HCEC 1CT (cell line): ENCODE results near the gene TDRD9.
"Not testable (repeated sequence)": the region's sequence is repeated elsewhere in the genome, so short reads cannot be mapped to it uniquely, and the experiment has no call there.

Experiments
- DNase-seq: peaks from one replicate; pipeline ENCODE4 v3.0.0-alpha.2; 2017

TDRD9 gene, protein sequence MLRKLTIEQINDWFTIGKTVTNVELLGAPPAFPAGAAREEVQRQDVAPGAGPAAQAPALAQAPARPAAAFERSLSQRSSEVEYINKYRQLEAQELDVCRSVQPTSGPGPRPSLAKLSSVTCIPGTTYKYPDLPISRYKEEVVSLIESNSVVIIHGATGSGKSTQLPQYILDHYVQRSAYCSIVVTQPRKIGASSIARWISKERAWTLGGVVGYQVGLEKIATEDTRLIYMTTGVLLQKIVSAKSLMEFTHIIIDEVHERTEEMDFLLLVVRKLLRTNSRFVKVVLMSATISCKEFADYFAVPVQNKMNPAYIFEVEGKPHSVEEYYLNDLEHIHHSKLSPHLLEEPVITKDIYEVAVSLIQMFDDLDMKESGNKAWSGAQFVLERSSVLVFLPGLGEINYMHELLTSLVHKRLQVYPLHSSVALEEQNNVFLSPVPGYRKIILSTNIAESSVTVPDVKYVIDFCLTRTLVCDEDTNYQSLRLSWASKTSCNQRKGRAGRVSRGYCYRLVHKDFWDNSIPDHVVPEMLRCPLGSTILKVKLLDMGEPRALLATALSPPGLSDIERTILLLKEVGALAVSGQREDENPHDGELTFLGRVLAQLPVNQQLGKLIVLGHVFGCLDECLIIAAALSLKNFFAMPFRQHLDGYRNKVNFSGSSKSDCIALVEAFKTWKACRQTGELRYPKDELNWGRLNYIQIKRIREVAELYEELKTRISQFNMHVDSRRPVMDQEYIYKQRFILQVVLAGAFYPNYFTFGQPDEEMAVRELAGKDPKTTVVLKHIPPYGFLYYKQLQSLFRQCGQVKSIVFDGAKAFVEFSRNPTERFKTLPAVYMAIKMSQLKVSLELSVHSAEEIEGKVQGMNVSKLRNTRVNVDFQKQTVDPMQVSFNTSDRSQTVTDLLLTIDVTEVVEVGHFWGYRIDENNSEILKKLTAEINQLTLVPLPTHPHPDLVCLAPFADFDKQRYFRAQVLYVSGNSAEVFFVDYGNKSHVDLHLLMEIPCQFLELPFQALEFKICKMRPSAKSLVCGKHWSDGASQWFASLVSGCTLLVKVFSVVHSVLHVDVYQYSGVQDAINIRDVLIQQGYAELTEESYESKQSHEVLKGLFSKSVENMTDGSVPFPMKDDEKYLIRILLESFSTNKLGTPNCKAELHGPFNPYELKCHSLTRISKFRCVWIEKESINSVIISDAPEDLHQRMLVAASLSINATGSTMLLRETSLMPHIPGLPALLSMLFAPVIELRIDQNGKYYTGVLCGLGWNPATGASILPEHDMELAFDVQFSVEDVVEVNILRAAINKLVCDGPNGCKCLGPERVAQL (N-terminal part only)

DNA sequence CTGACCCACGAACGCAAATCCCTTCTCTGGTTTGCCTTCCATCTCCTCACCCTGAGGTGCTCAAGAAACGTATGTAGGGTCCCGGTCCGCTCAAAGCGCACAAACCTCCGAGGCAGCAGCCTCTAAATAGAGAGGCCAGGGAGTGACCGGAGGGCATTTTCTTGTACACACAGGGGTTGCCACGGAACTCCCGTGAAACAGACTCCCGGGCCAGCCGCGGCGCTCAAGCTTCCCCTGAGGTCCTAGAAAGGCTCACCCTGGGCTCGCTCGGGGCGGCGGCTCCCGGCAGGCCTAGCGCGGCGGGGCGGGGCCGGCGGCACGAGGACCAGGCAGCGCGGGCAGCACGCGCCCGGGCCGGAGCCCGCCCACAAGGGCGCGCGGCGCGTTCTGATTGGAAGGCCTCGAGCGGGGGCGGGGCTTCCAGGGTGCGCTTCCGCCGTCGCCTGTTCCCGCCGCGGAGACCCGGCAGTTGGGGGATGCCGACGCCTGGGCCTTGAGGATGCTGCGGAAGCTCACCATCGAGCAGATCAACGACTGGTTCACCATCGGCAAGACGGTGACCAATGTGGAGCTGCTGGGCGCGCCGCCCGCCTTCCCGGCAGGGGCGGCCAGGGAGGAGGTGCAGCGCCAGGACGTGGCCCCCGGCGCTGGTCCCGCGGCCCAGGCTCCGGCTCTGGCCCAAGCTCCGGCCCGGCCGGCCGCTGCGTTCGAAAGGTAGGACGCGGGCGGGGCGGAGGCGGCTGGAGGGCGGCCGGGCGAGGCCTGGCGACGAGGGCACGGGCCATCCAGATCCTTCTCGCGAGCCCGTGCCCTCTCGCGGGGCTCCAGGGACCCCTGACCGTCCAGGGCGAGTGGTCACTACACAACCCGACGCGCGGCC is at the start of gene TDRD9:
Gene TDRD9 (plus strand): TSS at position 446 of the 880 bp plus-strand sequence. CDS start 54 bp downstream, at position 500.
- DNase-seq, result no peak

DNA sequence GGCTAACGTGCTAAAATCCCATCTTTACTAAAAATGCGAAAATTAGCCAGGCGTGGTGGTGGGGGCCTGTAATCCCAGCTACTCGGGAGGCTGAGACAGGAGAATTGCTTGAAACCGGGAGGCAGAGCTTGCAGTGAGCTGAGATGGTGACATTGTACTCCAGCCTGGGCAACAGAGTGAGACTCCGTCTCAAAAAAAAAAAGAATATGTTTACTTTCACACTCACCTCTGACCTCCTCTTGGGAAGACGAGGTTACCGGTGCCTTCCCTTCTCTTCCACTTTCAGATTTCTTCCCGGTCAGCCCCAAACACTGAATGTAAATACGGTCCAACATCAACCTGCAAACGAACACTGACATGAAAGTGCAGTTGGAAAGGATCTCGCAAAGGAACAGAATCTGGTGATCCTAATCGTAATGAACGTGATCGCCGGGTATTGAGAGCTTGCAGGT is 49.1 kb upstream of the TDRD9 start:
- no peak for DNase-seq

DNA sequence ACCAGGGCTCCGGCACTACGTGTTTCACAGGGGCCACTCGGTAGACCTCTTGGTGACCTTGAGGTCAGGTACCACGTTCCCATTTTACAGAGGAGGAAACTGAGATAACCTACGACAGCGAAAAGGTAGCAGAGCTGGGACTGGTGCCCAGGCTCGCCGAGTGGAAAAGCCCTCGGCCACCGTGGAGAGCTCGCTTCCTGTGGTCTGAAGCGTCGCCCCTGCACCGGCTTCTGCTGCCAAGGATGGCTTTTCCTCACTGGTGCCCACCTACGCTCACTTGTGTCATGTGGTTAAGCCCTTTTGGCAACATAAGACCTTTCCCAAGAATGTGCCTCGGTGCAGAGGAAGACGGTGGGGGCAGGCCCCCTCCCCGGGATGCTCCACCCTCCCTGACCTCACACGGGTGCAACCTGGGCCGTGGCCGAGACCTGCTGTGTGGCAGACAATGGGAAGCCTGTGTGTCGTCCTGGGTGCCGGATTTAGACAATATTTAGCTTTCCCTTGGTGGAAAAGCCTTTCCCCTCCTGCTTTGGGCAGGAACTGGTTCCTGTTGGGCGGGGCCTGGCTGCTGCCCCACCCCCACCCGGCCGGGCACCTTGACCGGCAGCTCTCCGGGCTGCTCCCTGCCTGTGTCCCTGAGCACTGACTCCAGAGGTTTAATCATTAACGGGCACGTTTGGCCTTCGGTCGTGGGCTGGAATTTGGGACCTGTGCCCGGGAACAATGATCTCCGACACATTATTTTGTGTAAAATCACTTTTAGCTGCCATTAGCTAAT is 48.5 kb upstream of the TDRD9 start:
- DNase-seq, result no peak

DNA sequence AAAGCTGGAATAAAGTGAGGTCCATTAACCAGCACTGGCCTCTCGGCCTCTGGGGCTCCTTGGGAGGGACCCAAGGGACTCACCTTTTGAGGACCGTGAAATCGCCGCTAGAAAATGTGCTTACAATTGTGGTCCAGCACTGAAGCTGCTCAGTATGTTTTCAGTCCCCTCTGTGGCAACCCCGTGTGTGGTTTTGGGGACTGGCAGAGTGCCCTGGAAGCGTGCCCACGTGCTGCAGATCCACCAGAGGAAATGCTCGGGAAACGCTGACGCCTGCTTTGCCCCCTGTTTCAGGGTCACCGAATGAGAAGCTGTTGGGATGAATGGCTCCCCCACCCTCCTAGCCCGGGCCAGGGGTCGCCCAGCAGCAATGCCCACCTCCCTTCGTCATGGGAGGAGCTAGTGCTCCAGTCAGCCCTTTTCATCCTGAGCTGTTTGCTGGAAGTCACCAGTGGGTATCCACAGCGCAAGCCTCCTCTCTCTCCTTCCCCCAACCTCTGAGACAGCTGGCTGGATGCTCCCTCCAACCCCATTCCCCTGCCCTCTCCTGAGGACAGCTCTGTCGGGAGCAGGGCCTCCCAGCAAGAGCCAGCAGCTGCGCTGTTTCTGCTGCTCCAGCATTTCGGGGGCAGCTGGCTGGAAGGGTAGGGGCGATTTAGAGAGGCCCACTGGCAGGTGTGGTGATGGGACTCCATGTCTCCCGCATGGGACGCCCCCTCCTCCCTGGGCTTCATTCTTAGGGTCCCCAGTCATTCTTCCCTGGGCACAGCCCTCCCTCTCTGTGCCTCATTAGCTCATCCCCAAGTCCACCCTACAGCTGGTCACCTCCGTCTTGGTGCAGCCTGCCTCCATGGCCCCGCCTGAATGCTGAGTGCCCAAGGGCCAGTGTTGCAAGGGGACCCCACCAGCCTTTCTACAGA is 47.6 kb upstream of the TDRD9 start:
- DNase-seq, result peak; percentile 30

DNA sequence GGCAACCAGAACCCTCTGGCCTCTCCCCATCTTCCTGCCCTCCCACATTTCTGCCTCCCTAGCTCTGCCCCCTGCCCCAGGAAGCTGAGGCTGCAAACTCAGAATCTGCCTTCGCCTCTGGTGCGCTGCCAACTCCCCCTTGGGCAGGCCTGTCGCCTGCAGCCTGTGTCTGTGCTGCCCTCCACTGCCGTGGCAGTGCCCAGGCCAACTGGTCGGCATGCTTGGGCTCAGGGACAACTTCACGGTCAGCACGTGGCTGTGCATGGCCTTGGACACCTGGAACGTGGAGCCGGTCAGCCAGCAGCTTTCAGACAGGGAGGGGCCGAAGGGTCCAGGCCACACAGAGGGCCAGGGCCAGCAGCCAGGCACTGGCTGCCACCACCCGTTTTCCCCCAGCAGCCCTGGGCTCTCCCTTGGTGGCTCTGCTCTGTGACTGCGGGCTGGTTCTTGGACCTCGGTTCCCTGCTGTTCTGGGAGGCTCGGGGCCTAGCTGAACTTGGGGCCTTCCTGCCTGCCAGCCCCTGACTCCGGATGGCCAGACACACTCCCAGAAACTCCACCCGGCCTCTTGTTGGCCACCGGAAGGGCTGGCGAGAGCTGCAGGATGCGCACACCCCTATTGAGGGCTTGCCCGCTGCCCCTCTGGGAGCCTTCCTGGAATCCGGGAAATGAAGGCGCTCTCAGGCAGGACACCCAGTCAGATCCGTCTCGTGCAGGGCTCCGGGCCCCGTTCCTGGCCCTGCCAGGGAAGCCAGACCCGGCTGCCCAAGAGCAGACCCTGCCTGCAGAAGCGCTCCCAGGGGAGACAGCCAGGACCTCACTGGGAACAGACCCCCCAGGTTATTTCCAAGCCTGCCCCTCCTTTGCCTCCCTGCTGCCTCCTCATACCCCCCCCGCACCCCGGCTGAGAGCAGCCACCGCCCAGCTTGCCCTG is 46.7 kb upstream of the TDRD9 start:
- DNase-seq, result no peak

DNA sequence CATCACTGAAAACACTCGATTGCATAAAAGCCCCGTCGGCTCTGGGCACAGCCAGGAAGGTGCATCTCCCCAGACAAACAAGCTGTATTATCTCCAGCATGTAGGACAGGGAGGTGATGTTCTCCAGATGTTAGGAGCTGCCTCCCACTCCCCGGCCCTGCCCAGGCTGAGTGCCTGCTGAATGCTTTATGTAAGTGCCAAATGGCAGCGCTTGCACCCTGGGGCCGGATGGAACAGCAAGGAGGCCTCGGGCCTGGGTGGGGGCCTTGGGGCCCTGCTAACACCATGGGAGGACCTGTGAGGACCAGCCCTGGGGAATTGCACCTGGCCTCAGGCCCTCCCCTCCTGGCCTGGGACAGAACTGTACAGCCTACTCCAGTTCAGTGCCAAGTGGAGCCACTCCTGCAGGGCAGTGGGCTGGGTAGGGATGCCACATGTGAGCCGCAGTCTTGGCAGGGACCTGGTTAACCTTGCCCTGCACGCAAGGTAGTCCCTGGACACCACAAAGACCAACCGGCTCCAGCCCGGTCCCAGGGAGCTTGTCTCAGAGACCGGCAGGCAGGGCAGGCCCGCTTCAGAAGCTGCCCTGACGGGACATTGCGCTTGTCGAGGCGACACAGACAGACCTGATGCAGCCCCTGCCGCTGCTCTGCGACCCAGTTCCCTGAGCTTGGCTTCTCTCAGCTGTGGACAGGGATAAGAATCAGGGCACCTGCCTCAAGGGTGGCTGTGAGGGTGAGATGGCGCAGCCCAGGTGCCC is 45.6 kb upstream of the TDRD9 start:
- no peak for DNase-seq

DNA sequence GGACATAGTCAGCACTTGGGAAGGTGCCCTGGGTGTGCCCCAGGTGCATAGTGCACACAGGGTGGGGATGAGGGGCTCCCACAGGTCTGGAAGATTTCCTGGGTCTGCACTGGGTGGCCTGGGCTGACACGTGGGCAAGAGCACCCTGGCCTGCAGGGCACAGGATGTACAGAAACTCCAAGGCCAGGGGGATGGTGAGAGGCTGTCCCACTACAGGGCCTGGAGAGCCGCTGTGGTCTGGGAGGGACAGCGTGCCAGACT is 45.1 kb upstream of the TDRD9 start:
- no peak for DNase-seq

DNA sequence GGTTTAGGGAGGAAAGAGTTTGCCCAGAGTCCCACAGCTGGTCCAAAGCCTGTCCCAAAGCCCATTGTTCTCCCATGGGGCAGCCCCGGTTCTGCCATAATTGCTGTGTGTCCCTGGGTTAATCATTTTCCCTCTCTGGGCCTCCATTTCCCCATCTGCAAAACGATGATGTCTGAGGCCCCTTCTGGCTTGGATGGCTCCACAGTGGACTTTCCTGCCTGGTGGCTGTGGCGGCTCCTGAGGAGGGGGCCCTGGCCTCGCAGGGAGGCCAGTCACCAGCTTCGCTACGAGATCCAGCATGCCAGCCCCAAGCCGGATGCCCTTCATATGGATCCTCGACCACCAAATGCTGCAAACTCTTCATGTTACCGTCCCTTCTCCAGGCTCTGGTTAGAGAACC is 43.4 kb upstream of the TDRD9 start:
- DNase-seq, result no peak

DNA sequence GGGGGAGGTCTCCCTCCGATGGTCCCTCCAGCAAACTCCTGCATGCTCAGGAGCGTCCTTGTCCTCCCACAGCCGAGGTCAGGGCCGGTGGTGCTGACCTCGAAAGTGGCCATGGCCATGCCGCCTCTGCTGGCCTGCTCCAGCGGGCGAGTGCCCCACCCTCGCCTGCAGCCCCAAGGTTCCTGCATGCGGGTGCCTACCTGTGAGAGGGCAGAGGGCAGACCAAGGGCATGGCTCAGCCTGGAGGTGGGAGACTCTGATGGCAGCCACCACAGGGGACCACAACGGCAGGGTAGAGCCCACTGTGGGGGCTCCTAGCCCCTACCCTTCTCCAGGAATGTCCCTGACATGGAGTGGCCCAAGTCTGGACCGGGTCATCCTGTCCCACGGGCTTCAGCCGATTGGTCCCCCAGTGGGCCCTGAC is 42.7 kb upstream of the TDRD9 start:
- DNase-seq, result no peak

DNA sequence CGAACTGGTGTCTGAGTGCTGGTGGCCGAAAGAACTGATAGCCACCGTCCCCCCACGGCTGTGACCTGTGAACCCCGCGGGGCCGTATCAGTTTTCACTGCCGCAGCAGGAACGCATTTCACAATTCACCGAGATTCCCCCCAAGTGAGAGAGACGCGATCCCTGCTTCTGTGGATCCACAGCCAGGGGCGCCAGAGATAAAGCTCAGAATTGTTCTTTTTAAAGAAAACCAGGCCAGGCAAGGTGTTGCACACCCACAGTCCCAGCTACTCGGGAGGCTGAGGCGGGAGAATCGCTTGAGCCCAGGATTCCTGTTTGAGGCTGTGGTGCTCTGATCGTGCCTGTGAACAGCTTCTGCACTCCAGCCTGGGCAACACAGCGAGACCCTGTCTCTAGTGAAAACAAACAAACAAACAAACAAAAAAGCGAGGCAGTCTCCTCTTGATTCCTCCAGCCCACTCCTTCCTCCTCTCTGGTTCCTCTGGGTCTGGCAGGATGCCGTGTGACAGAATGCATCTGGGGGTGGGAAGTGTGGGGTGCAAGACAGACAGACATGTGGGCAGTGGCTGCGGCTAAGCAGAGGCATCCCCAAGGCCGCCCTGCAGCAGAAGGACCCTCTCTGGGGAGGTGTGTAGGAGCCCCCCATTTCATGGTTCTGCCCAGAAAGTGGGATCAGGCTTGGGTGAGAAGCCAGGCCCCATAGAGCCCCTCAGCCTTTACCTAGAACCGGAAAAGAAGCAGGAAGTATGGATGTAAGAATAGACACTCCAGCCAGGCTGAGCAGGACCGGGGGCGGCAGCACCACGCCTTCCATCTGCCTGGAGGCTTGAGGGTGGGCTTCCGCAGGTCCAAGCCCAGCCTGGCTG is 41.7 kb upstream of the TDRD9 start:
- DNase-seq, result no peak

DNA sequence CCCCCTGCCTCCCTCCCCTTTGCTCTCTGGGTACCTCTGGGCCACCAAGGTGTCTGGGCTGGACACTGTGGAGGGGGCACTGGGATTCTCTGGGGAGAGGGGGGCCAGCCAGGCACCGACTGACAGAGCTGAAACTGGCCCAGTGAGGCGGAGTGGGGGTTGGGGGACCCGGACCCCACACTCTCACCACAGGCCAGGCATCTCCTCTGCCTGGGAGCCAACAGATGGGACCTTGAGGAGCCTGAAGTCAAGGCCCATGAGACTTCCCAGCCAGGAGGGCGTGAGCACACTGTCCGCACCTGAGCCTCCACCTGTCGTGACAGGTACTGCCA is 41.1 kb upstream of the TDRD9 start:
- no peak for DNase-seq

DNA sequence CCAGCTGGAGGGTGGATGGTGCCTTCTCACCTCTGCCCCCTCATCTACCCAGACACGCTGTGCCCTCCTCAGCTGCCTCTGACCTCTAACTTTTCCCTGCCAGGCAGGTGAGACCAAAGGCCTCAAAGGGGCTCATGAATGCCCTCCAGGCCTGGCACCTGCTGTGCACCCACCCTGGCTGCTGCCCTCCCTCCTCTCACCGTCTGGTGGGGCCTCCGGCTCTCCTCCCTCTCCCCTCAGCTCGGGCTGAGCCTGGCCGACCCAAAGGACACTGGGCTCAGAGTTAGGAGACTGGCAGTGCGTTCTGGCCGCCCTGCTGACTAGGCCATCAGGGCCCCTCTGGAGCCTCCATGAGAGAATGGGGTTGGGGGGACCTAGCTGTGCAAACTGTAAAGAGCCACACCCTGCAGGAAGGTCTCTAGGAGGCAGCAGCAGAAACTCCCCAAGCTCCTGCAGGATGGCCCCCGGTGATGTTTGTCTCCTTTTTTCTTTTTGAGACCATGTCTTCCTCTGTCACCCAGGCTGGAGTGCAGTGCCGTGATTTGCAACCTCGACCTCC is 40.6 kb upstream of the TDRD9 start:
- no peak for DNase-seq

DNA sequence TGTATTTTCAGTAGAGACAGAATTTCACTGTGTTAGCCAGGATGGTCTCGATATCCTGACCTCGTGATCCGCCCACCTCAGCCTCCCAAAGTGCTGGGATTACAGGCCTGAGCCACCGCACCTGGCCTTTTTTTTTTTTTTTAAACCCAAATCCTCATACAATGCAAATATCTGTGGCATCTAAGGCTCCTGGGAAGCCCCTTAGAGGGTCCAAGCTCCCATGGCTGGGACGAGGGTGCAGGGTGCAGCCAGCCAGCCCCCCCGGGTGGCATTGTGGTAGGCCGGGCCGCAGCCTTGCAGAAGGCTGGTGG is 39.3 kb upstream of the TDRD9 start:
- DNase-seq, result not testable (repeated sequence)

DNA sequence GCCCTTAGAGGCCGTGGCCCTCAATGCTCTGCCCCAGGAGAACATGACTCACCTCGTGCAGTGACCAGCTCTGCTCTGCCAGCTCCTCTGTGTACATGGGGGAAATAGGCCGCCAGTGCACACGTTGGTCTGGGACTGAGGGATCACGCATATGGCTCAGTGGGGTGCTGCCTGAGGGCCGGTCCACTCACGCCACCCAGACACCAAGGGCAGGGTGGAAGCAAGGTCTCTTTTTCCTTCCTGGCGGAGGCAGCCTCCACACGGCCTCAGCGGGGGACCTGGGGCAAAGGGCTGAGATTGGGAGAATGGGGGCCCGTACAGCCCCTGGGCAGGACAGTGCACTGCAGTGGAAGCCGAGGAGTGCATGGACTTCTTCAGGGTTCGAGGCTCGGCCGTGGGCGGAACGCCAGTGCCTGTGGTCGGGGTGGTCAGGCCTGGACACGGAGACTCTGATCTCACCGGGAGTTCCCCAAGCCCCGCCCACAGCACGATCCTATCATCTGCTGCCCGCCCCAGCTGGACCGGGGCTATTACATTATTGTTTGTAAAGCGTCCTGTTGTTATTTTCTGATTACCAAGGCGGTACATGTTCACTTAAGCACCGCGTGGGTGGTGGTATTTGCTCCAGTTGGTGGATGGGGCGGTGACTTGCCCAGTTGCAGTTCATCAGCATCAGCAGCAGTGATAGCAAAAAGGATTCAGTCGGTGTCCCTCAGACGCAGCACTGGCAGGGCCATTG is 38.8 kb upstream of the TDRD9 start:
- no peak for DNase-seq

DNA sequence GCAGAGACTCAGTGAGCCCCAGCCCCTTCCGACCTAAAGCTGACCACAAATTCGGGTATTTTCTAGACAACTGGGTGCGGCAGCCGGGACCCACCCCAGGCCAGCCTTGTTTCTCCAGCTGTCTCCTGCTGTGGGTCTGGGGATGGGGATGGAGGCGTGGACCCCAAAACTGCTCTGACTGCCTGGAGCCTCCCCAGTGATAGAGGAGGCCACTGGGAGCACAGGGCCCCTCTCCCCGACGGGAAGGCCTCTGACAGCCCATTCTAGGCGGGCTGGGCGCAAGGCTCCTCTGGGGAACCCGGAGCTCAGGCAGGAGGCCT is 38.2 kb upstream of the TDRD9 start:
- DNase-seq, result no peak

DNA sequence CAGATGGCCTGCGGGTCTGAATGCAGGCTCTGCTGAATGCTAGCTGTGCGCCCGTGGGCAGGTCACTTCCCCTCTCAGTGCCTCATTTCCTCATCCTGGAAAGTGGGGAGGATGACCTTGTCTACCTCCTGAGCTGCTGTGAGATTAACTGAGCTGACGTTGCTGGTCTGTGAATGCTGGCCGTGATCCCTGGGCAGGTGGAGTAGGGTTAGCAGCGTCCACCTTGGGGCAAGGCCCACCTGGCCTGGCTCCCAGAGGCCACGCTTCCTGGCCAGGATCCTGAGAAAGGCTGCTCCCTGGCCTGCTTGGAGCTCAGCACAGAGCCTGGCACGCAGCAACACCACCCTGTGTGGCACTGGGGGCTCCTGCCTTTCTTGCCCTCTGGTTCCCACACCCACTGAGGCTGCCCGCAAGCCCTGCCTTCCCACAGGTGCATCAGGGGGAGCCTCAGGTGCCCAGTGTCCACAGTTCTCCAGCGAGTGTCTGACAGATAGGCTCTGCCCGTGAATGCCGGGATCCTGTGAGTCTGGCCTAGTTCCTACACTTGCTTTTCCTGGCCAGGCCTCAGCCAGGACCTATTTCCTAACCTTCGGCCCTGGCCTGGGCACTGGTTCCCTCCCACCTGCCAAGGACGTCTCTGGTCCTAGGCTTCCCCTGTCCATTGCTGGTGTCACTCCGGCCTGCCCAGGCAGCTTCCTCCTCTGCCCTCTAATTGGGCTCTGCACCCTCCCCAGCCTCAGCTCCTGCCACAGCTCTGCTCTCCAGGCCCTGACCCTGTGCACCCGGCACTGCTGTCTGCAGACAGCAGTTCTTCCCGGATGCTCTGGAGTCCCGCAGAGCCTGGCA is 37.2 kb upstream of the TDRD9 start:
- no peak for DNase-seq
